ENCODE results near the gene GPR25.

DNA sequence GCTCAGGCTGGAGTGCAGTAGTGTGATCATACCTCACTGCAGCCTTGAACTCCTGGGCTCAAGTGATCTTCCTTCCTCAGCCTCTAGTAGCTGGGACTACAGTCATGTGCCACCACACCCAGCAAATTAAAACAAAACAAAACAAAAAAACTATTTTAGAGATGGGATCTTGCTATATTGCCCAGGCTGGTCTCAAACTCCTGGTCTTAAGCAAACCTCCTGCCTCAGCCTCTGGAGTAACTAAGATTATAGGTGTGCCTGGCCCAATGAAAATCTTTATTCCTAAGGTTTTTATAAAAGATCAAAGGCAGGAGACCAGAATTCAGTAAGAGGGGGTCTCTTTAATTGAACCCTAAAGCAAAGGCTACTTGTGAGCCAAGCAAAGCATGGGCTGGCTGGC lies 32.0 kb downstream of the GPR25 start:
- TF ChIP-seq, protein P1, sequence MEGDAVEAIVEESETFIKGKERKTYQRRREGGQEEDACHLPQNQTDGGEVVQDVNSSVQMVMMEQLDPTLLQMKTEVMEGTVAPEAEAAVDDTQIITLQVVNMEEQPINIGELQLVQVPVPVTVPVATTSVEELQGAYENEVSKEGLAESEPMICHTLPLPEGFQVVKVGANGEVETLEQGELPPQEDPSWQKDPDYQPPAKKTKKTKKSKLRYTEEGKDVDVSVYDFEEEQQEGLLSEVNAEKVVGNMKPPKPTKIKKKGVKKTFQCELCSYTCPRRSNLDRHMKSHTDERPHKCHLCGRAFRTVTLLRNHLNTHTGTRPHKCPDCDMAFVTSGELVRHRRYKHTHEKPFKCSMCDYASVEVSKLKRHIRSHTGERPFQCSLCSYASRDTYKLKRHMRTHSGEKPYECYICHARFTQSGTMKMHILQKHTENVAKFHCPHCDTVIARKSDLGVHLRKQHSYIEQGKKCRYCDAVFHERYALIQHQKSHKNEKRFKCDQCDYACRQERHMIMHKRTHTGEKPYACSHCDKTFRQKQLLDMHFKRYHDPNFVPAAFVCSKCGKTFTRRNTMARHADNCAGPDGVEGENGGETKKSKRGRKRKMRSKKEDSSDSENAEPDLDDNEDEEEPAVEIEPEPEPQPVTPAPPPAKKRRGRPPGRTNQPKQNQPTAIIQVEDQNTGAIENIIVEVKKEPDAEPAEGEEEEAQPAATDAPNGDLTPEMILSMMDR (conservative IDR thresholded peaks at IDR 0.05; ENCODE audit: low read depth, low read length) = no peak
- TF ChIP-seq POLR2A (IDR thresholded peaks at IDR 0.05; ENCODE audit: low read depth, low read length) = no peak

Data from IMR-90 (cell line).